HG03460 (cell line): ENCODE results near the gene MUC5B.
"Not testable (repeated sequence)": the region's sequence is repeated elsewhere in the genome, so short reads cannot be mapped to it uniquely, and the experiment has no call there.

Source experiments
- ATAC-seq: cut with Tn5 transposase; IDR thresholded peaks from one replicate; pipeline ENCODE4 v1.9.1; 2021; ENCODE audit not compliant: unreplicated experiment

Gene MUC5B

DNA sequence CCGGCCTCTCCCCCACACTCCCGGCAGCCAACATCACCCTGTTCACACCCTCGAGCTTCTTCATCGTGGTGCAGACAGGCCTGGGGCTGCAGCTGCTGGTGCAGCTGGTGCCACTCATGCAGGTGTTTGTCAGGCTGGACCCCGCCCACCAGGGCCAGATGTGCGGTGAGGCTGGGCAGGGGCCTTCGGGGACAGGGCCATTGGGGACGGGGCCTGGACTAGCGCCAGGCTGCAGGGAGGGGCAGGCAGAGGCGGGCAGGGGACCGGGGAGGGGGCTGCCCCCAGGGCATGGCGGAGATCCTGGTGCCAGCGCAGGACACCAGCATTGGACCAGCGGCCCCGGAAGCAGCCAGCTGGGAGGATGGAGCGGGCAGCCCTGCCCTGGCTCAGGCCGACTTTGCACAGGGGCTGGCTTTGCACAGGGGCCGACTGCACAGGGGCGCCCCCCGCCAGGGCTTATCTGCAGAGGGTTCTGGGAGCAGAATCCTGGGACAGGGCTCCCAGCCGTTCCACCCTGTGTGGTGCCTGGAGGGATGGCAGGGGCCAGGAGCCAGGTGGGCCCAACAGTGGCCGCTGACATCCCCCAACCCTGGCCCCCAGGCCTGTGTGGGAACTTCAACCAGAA lies 8.6 kb downstream of the MUC5B start:
- no peak for ATAC-seq

- no peak for ATAC-seq
Observed at GRCh38 chr11:1232021-1232882, 9.4 kb downstream of the MUC5B start.

DNA sequence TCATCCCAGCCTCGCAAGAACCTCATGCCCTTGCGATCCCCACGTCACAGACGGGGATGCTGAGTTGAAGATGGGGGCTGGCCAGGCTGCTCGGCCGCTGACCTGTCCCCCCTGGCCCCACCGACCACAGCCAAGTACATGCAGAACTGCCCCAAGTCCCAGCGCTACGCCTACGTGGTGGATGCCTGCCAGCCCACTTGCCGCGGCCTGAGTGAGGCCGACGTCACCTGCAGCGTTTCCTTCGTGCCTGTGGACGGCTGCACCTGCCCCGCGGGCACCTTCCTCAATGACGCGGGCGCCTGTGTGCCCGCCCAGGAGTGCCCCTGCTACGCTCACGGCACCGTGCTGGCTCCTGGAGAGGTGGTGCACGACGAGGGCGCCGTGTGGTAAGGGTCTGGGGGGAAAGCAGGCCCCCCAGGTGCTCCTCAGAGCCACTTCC lies 10.0 kb downstream of the MUC5B start:
- no peak for ATAC-seq

- ATAC-seq = no peak
Observed at GRCh38 chr11:1233351-1234053, 10.6 kb downstream of the MUC5B start.

DNA sequence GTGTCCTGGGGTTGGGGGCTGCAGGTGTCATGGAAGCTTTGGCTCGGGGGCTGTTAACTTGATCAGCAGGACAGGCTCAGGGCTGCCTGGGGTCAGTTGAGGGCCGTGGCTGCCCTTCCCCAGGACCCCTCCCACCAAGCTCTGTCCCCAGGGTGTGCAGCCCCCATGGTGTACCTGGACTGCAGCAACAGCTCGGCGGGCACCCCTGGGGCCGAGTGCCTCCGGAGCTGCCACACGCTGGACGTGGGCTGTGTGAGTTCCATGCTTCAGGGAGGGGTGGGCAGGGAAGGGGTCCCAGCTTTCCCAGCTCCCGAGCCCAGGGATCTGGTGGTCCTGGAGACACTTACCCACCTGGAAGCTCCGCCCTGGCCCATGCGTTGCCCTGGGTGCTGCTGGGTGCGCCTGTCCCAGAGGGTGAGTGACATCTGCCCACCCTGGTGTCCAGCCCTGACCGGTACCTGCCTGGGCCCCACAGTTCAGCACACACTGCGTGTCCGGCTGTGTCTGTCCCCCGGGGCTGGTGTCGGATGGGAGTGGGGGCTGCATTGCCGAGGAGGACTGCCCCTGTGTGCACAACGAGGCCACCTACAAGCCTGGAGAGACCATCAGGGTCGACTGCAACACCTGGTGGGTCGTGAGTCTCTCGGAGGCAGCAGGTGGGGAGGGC lies 11.3 kb downstream of the MUC5B start:
- no peak for ATAC-seq

DNA sequence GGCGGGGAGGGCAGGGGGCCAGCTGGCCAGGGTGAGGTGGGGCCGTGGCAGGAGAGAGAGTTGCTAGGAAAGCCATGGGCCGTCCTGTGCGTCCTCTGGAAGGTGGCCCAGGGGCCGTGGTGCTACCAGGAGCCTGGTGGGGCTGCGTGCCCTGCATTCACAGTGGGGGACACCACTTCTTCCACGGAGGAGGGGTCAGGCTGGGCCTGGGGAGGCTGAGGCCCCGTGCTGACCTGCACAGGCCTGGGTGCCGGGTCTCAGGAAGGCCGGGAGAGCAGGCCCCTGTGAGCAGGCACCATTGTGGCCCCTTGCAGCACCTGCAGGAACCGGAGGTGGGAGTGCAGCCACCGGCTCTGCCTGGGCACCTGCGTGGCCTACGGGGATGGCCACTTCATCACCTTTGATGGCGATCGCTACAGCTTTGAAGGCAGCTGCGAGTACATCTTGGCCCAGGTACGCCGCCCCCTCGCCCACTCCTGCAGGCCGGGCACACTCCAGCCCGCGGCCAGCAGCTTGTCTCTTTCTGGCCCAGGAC lies 12.0 kb downstream of the MUC5B start:
- no peak for ATAC-seq

GRCh38 chr11:1235306-1235900 lies 12.5 kb downstream of the MUC5B start:
- ATAC-seq = no peak

- no peak for ATAC-seq
Observed at GRCh38 chr11:1235901-1236315, 13.0 kb downstream of the MUC5B start.

GRCh38 chr11:1236316-1237127 lies 13.7 kb downstream of the MUC5B start:
- ATAC-seq = no peak

GRCh38 chr11:1237128-1237580 lies 14.3 kb downstream of the MUC5B start:
- ATAC-seq = no peak

- no peak for ATAC-seq
Observed at GRCh38 chr11:1237851-1238250, 15.0 kb downstream of the MUC5B start.

- ATAC-seq = no peak
Observed at GRCh38 chr11:1238767-1239595, 16.1 kb downstream of the MUC5B start.

GRCh38 chr11:1239596-1240205 lies 16.8 kb downstream of the MUC5B start:
- no peak for ATAC-seq

DNA sequence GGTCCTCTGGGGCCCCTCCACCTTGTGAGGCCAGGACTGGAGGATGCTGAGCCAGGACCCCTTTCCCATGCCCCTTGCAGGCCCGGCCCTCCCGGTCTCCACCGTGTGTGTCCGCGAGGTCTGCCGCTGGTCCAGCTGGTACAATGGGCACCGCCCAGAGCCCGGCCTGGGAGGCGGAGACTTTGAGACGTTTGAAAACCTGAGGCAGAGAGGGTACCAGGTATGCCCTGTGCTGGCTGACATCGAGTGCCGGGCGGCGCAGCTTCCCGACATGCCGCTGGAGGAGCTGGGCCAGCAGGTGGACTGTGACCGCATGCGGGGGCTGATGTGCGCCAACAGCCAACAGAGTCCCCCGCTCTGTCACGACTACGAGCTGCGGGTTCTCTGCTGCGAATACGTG lies 17.9 kb downstream of the MUC5B start:
- ATAC-seq = no peak

- no peak for ATAC-seq
Observed at GRCh38 chr11:1241706-1242105, 18.8 kb downstream of the MUC5B start.

DNA sequence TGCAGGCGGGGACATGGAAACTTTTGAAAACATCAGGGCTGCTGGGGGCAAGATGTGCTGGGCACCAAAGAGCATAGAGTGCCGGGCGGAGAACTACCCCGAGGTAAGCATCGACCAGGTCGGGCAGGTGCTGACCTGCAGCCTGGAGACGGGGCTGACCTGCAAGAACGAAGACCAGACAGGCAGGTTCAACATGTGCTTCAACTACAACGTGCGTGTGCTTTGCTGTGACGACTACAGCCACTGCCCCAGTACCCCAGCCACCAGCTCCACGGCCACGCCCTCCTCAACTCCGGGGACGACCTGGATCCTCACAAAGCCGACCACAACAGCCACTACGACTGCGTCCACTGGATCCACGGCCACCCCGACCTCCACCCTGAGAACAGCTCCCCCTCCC lies 19.4 kb downstream of the MUC5B start:
- no peak for ATAC-seq

DNA sequence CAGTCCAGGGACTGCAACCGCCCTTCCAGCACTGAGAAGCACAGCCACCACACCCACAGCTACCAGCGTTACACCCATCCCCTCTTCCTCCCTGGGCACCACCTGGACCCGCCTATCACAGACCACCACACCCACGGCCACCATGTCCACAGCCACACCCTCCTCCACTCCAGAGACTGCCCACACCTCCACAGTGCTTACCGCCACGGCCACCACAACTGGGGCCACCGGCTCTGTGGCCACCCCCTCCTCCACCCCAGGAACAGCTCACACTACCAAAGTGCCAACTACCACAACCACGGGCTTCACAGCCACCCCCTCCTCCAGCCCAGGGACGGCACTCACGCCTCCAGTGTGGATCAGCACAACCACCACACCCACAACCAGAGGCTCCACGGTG lies 19.9 kb downstream of the MUC5B start:
- not testable (repeated sequence) for ATAC-seq

DNA sequence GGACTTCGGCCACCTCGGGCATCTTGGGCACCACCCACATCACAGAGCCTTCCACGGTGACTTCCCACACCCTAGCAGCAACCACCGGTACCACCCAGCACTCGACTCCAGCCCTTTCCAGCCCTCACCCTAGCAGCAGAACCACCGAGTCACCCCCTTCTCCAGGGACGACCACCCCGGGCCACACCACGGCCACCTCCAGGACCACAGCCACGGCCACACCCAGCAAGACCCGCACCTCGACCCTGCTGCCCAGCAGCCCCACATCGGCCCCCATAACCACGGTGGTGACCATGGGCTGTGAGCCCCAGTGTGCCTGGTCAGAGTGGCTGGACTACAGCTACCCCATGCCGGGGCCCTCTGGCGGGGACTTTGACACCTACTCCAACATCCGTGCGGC lies 20.7 kb downstream of the MUC5B start:
- ATAC-seq = not testable (repeated sequence)
